Right ventricle myocardium inferior (tissue), 1 donor: Measurements from ENCODE around the gene MANEAL. TPM values are rescaled to one million over a fixed set of nuclear protein-coding genes. Genes with fewer than 3 reads are reported as not detected.

Experiments used
- total RNA-seq: library from RNA; stranded (reverse); fragmentation: NEBNext Ultra II Directional; extraction: Animal tissue kit (Norgen Biotek cat#: 25700); gene quantifications from one replicate; pipeline ENCODE4 v1.2.1, GENCODE V29; 2021
- donor health status: DM: no; HTN: yes; CAD: no; lungs with severe emphysema.

MANEAL gene
- total RNA-seq, 1 donor from 2014 or later = 1.2 TPM

Other genes with a start within 250 kb of the MANEAL start
- 11.8 TPM for gene SNIP1, start 239.6 kb upstream of the MANEAL start, total RNA-seq
- gene DNALI1, start 236.9 kb upstream of the MANEAL start, total RNA-seq = 6.1 TPM
- gene GNL2, start 197.9 kb upstream of the MANEAL start, total RNA-seq = 22.0 TPM
- gene RSPO1, start 159.0 kb upstream of the MANEAL start, total RNA-seq = not detected
- gene CDCA8, start 101.3 kb upstream of the MANEAL start, total RNA-seq = 0.60 TPM
- 0.32 TPM for gene EPHA10, start 28.7 kb upstream of the MANEAL start, total RNA-seq
- 52.6 TPM for gene C1orf122, start 13.9 kb downstream of the MANEAL start, total RNA-seq
- gene YRDC, start 14.4 kb downstream of the MANEAL start, total RNA-seq = 4.8 TPM
- 8.1 TPM for gene MTF1, start 65.7 kb downstream of the MANEAL start, total RNA-seq
- gene INPP5B, start 153.2 kb downstream of the MANEAL start, total RNA-seq = 11.2 TPM
- gene SF3A3, start 196.2 kb downstream of the MANEAL start, total RNA-seq = 26.9 TPM
- gene FHL3, start 211.7 kb downstream of the MANEAL start, total RNA-seq = 20.2 TPM
- 42.3 TPM for gene UTP11, start 218.9 kb downstream of the MANEAL start, total RNA-seq